Measurements from ENCODE around the gene VPS33B.

GRCh38 chr15:91001209-91001608 is 21.2 kb downstream of the VPS33B start:
- TF ChIP-seq ATF3 (IDR thresholded peaks at IDR 0.05) (no peak), CTCF (IDR thresholded peaks at IDR 0.05; ENCODE audit: low read depth, low read length, missing input control) (no peak)
